Psoas muscle (tissue), 8 donors: ENCODE data around the gene INF2. TPM values are rescaled to one million over a fixed set of nuclear protein-coding genes. Genes with fewer than 3 reads are reported as not detected.

ENCODE experiments used
- ATAC-seq, 4 donors: fragments of 200-7000 bp; cut with Tn5 transposase; one replicate each; pipeline ENCODE4 v1.9.1; 2020; ENCODE audit warnings: moderate library complexity in 3 of 4, mild to moderate bottlenecking in 2 of 4
- DNase-seq, 2 donors: peaks; one replicate each; pipeline ENCODE4 v3.0.0-alpha.2; 2020
- H3K27ac ChIP-seq: fragments of 200-600 bp; one replicate; pipeline ENCODE4 v1.8.0; 2022
- H3K27me3 ChIP-seq, 3 donors: fragments of 200-600 bp in 1 of 3; one replicate each; pipeline versions ENCODE4 v1.6.1 to v1.8.0; 2013 to 2022; ENCODE audit warnings: low read length in 2 of 3, mild to moderate bottlenecking in 2 of 3, moderate library complexity in 1 of 3; ENCODE audit not compliant: insufficient read depth in 3 of 3
- H3K36me3 ChIP-seq, 2 donors: fragments of 200-600 bp in 1 of 2; one replicate each; pipeline versions ENCODE4 v1.6.1 to v1.8.0; 2013 to 2022; ENCODE audit warnings: low read depth in 1 of 2, mild to moderate bottlenecking in 1 of 2, moderate library complexity in 1 of 2; ENCODE audit not compliant: insufficient read depth in 1 of 2
- H3K4me1 ChIP-seq: fragments of 200-600 bp; one replicate; pipeline ENCODE4 v1.8.0; 2022
- H3K4me3 ChIP-seq: fragments of 200-600 bp; one replicate; pipeline ENCODE4 v1.8.0; 2022; ENCODE audit warnings: mild to moderate bottlenecking
- H3K9me3 ChIP-seq: fragments of 200-600 bp; one replicate; pipeline ENCODE4 v1.8.0; 2022
- CTCF ChIP-seq: fragments of 200-600 bp; IDR thresholded peaks from one replicate; pipeline ENCODE4 v1.8.0; 2022; ENCODE audit warnings: antibody characterized with exemption
- WGBS, 3 donors: extraction: QIAGEN DNeasy Blood & Tissue Kit; methylation state at CpG; one replicate each; pipeline versions ENCODE4 v1.1.6 to v1.1.7; 2013; 5-methylcytosine and 5-hydroxymethylcytosine counted together
- intact Hi-C, 2 donors: fragments of 100-400 bp; cut with DNase I; formaldehyde crosslinking; loops; one replicate each; pipeline versions ENCODE4 v1.11.0 to v1.14.2; 2022
- polyA plus RNA-seq, 3 donors: library from polyadenylated mRNA; stranded (reverse); fragments of 200-250 nt; gene quantifications; one replicate each; pipeline ENCODE4 v1.2.3, GENCODE V29; 2013
- total RNA-seq, 4 donors: library from RNA; stranded (reverse); fragmentation: NEBNext Ultra II Directional in 2 of 4; extraction: Animal tissue kit (Norgen Biotek cat#: 25700) in 2 of 4; gene quantifications; one replicate each; pipeline versions ENCODE4 v1.2.1 to v1.2.4, GENCODE V29; 2021 to 2023
- donor health status: healthy with polysubstance abuse.
- donor health status: DM: no; HTN: no; CAD: no; lungs with moderate emphysema.
- donor health status: Bipolar disorder and iron deficiency.
- donor health status: healthy.
- donor health status: DM: yes; HTN: yes; CAD: no.
- donor health status: DM: no; HTN: no; CAD: no.
- donor health status: DM: no; HTN: no; CAD: no.
- donor health status: DM: yes; HTN: yes; CAD: no.

INF2 gene
- total and polyA plus RNA-seq, 7 donors: 12.0 to 29.1 (median 21.6) TPM

GRCh38 chr14:104692939-104693315 lies 3.5 kb downstream of the INF2 start:
- H3K9me3 ChIP-seq: no peaks in the 10 kb centered on the region
- H3K27ac ChIP-seq: no peak overlapping the region
- no peak overlapping the region for H3K4me3 ChIP-seq
- no peaks in the 10 kb centered on the region for H3K36me3 ChIP-seq
- H3K27me3 ChIP-seq: no peaks in the 10 kb centered on the region
- ATAC-seq (no peak), DNase-seq (no peak)
- TF ChIP-seq CTCF: no peak
- 62 to 72% (median 67%) methylated on average over 5 of the region's 5 CpGs for WGBS, 3 donors
- peaks cover 52% of the 10 kb centered on the region for H3K4me1 ChIP-seq
- intact Hi-C loops: loop anchor here in 1 of 2 donors (5.0 kb wide), 1 partner anchor 41 kb away; no protein-coding TSS in a partner anchor

- no peaks in the 10 kb centered on the region for H3K36me3 ChIP-seq
- H3K4me3 ChIP-seq: no peak overlapping the region
- no peaks in the 10 kb centered on the region for H3K27me3 ChIP-seq
- 72 to 80% (median 76%) methylated on average over 25 to 26 of the region's 26 CpGs for WGBS, 3 donors
- peaks cover 45% of the 10 kb centered on the region for H3K4me1 ChIP-seq
- H3K9me3 ChIP-seq: no peaks in the 10 kb centered on the region
- DNase-seq (no peak), ATAC-seq (no peak)
- no peak for TF ChIP-seq CTCF
- no peak overlapping the region for H3K27ac ChIP-seq
- intact Hi-C loops: loop anchor here in 1 of 2 donors (5.0 kb wide), 1 partner anchor 41 kb away; no protein-coding TSS in a partner anchor
Observed at GRCh38 chr14:104693482-104694431, 4.3 kb downstream of the INF2 start.

- DNase-seq: no peak
- Histone ChIP-seq H3K36me3 (no peaks in the 10 kb centered on the region), H3K27me3 (no peaks in the 10 kb centered on the region), H3K4me1 (peaks cover 42% of the 10 kb centered on the region), H3K4me3 (no peak overlapping the region), H3K27ac (no peak overlapping the region), H3K9me3 (no peaks in the 10 kb centered on the region)
- no peak for ATAC-seq
- no peak for TF ChIP-seq CTCF
- 70 to 79% (median 73%) methylated on average over 14 to 15 of the region's 15 CpGs for WGBS, 3 donors
- intact Hi-C loops: loop anchor here in 1 of 2 donors (5.0 kb wide), 1 partner anchor 42 kb away; no protein-coding TSS in a partner anchor
Observed at GRCh38 chr14:104694475-104694950, 5.1 kb downstream of the INF2 start.

- Histone ChIP-seq H3K4me1 (peaks cover 39% of the 10 kb centered on the region), H3K4me3 (no peak overlapping the region), H3K27me3 (no peaks in the 10 kb centered on the region), H3K9me3 (no peaks in the 10 kb centered on the region), H3K36me3 (no peaks in the 10 kb centered on the region), H3K27ac (no peak overlapping the region)
- TF ChIP-seq CTCF: no peak
- ATAC-seq: no peak
- WGBS, 3 donors: 56 to 77% (median 68%) methylated on average over 12 to 19 of the region's 19 CpGs
- intact Hi-C loops: loop anchor here in 1 of 2 donors (5.0 kb wide), 1 partner anchor 43 kb away; no protein-coding TSS in a partner anchor
- DNase-seq: no peak
Observed at GRCh38 chr14:104694991-104695659, 5.7 kb downstream of the INF2 start.
